Ascending aorta (tissue), 2 donors: ENCODE results near the gene CEACAM5. TPM values are rescaled to one million over a fixed set of nuclear protein-coding genes. Genes with fewer than 3 reads are reported as not detected.

Source experiments
- DNase-seq, 2 donors: peaks; one replicate each; pipeline ENCODE4 v3.0.0-alpha.2; 2019; ENCODE audit warnings: low spot score in 2 of 2
- H3K27ac ChIP-seq, 2 donors: fragments of 200-600 bp; sonication (generic); one replicate each; pipeline ENCODE4 v1.5.1; 2016 to 2017; ENCODE audit warnings: mild to moderate bottlenecking in 1 of 2
- H3K27me3 ChIP-seq: fragments of 200-600 bp; sonication (generic); one replicate; pipeline ENCODE4 v1.5.1; 2017
- H3K36me3 ChIP-seq, 2 donors: fragments of 200-600 bp; sonication (generic); one replicate each; pipeline ENCODE4 v1.5.1; 2016
- H3K4me1 ChIP-seq, 2 donors: fragments of 200-600 bp; sonication (generic); one replicate each; pipeline ENCODE4 v1.5.1; 2016 to 2017; ENCODE audit warnings: mild to moderate bottlenecking in 1 of 2
- H3K4me3 ChIP-seq, 2 donors: fragments of 200-600 bp; sonication (generic); one replicate each; pipeline ENCODE4 v1.5.1; 2016 to 2017; ENCODE audit warnings: mild to moderate bottlenecking in 1 of 2
- H3K9me3 ChIP-seq, 2 donors: fragments of 200-600 bp; sonication (generic); one replicate each; pipeline ENCODE4 v1.5.1; 2016
- CTCF ChIP-seq, 3 experiments: fragments of 200-600 bp in 2 of 3; fragments of 450-650 bp in 1 of 3; sonication (generic) in 2 of 3; IDR thresholded peaks; one replicate each; pipeline ENCODE4 v1.5.1; 2016 to 2019; ENCODE audit warnings: antibody characterized with exemption in 3 of 3, mild to moderate bottlenecking in 1 of 3, moderate library complexity in 1 of 3
- intact Hi-C: fragments of 100-400 bp; cut with DNase I; formaldehyde crosslinking; loops from one replicate; pipeline ENCODE4 v1.15.1; 2023
- total RNA-seq: library from RNA; depleted of rRNA; stranded (reverse); fragments of >200 nt; gene quantifications from one replicate; pipeline ENCODE4 v1.1.0, GENCODE V29; 2016

Gene CEACAM5
- not detected for total RNA-seq

GRCh38 chr19:41708481-41708880, at the start of gene CEACAM5:
Gene CEACAM5 (plus strand): TSS chr19:41708626. CDS start chr19:41708732, 106 bp downstream.
- no peaks in the 10 kb centered on the region for H3K9me3 ChIP-seq
- intact Hi-C loops = no loop called here
- no peaks in the 10 kb centered on the region for H3K36me3 ChIP-seq
- H3K4me1 ChIP-seq = no peaks in the 10 kb centered on the region
- H3K27ac ChIP-seq = no peak within 1 kb of the TSS
- DNase-seq = no peak
- no peaks in the 10 kb centered on the region for H3K27me3 ChIP-seq
- H3K4me3 ChIP-seq = no peak within 1 kb of the TSS
- TF ChIP-seq CTCF (IDR thresholded peaks at IDR 0.05) = no peak

GRCh38 chr19:41666075-41666474, 42.4 kb upstream of the CEACAM5 start:
- Histone ChIP-seq H3K27ac (no peak overlapping the region), H3K27me3 (no peaks in the 10 kb centered on the region), H3K36me3 (no peaks in the 10 kb centered on the region), H3K4me3 (no peak overlapping the region), H3K4me1 (no peaks in the 10 kb centered on the region), H3K9me3 (peaks cover 14 to 26% of the 10 kb centered on the region in 2 donors)
- DNase-seq = no peak
- intact Hi-C loops = no loop called here
- TF ChIP-seq CTCF (IDR thresholded peaks at IDR 0.05) = no peak

- no peak for DNase-seq
- no peaks in the 10 kb centered on the region for H3K4me1 ChIP-seq
- no peaks in the 10 kb centered on the region for H3K36me3 ChIP-seq
- no peak for TF ChIP-seq CTCF (IDR thresholded peaks at IDR 0.05)
- intact Hi-C loops = no loop called here
- H3K27me3 ChIP-seq = no peaks in the 10 kb centered on the region
- H3K9me3 ChIP-seq = peaks cover 14 to 26% of the 10 kb centered on the region in 2 donors
- no peak overlapping the region for H3K4me3 ChIP-seq
- H3K27ac ChIP-seq = no peak overlapping the region
Observed at GRCh38 chr19:41668315-41668714, 40.1 kb upstream of the CEACAM5 start.

DNA sequence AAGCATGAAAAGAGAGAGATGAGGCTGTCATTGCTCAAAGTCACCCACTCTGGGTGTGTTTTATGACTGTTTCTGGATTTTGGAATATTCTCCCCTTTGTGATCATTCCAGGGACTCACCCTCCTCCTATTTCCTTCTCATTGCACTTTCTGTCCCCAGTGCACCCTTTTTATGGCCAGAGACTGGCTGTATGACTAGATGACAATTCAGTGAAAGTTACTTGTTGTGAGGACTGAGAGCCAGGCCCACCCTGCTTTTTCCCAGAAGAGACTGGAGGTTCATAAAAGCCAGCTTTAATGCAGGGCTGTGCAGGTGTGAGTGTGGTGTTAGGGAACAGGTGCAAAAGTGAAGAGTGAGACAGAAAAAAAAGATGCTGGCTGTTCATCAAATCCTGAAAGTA, 37.7 kb upstream of the CEACAM5 start:
- Histone ChIP-seq H3K36me3 (no peaks in the 10 kb centered on the region), H3K9me3 (peaks cover 6 to 14% of the 10 kb centered on the region in 2 donors), H3K27ac (no peak overlapping the region), H3K4me3 (no peak overlapping the region), H3K4me1 (no peaks in the 10 kb centered on the region), H3K27me3 (no peaks in the 10 kb centered on the region)
- TF ChIP-seq CTCF (IDR thresholded peaks at IDR 0.05) = no peak
- no peak for DNase-seq
- intact Hi-C loops = no loop called here

DNA sequence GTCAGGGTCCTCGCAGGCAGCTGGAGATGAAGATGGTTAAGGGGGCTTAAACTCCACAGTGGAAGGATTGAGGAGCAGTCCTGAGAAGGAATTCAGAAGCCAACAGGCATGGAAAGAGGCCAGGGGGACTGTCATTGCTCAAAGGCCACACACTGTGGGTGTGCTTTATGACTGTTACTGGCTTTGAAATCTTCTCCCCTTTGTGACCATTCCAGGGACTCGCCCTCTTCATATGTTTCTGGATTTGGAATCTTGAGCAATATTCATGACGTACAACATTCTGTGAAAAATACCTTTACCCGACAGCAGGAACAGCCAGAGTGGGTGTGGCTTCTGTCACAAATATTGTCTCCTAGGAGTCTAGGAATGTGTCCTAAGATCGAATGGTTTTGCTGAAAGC, 36.9 kb upstream of the CEACAM5 start:
- Histone ChIP-seq H3K9me3 (peaks cover 0 to 6% of the 10 kb centered on the region in 2 donors), H3K27me3 (no peaks in the 10 kb centered on the region), H3K4me3 (no peak overlapping the region), H3K36me3 (no peaks in the 10 kb centered on the region), H3K4me1 (no peaks in the 10 kb centered on the region), H3K27ac (no peak overlapping the region)
- DNase-seq = no peak
- intact Hi-C loops = no loop called here
- TF ChIP-seq CTCF (IDR thresholded peaks at IDR 0.05) = no peak

GRCh38 chr19:41682437-41682836, 26.0 kb upstream of the CEACAM5 start:
- Histone ChIP-seq H3K27ac (no peak overlapping the region), H3K4me1 (no peaks in the 10 kb centered on the region), H3K27me3 (no peaks in the 10 kb centered on the region), H3K36me3 (no peaks in the 10 kb centered on the region), H3K4me3 (no peak overlapping the region), H3K9me3 (no peaks in the 10 kb centered on the region)
- no peak for TF ChIP-seq CTCF (IDR thresholded peaks at IDR 0.05)
- intact Hi-C loops = no loop called here
- no peak for DNase-seq
